Measurements from ENCODE around the gene HERC2.
"Not testable (repeated sequence)": the region's sequence is repeated elsewhere in the genome, so short reads cannot be mapped to it uniquely, and the experiment has no call there.

HERC2 gene

GRCh38 chr15:28125673-28126651 lies 196.0 kb downstream of the HERC2 start:
- no peak for DNase-seq

GRCh38 chr15:28124841-28125240 lies 197.1 kb downstream of the HERC2 start:
- DNase-seq, result no peak

DNA sequence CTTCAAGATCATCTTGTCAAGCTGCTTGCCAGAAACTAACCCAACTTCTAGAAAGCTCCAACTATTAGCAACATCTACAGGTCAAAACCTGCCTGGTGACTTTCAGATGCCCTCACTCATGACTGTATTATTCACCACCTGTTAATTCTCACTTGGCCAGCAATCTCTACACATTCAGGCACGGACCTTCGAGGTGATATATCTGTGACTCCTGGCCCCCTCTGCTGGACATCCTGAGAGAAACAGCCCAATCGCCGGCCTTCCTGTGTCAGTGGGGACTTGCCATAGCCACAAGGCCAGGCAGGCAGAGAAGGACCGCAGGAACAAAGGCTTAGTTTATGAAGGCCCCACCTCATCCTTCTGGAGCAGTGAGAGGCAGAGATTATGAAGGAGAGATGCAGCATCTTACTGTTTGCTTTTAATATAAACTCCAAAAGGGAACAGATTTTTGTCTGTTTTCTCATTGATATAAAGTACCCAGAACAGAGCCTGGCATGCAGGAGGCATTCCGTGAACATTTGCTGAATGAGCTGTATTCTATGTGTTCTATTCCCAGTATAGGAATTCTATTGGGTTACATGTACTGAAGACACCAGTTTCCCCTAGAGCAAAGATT lies 198.5 kb downstream of the HERC2 start:
- DNase-seq, result no peak

- DNase-seq, result no peak
Measured at GRCh38 chr15:28122038-28122949, 199.7 kb downstream of the HERC2 start.

DNA sequence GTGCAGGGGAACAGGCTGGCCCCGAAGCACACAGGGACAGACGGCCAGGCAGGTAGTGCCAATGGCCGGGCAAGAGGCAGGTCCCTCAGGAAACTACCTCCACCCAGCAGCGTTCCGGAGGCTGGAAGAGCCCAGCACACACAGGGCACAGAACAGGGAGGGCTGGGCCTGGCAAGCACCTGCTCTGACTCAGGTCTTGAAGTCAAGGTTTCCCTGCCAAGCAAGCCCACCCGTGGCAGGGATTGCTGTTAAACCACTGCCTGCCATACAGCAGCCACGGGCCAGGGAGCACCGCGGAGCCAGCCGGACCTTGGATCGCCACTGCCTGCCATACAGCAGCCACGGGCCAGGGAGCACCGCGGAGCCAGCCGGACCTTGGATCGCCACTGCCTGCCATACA lies 200.4 kb downstream of the HERC2 start:
- not testable (repeated sequence) for DNase-seq

DNA sequence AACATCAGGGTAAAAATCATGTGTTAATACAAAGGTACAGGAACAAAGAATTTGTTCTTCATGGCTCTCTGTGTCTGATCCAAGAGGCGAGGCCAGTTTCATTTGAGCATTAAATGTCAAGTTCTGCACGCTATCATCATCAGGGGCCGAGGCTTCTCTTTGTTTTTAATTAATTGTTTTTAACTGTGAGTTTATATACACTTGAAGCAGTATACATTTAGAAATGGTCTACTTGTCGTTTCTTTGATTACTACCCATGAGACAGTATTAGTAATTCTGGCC lies 201.7 kb downstream of the HERC2 start:
- no peak for DNase-seq

DNA sequence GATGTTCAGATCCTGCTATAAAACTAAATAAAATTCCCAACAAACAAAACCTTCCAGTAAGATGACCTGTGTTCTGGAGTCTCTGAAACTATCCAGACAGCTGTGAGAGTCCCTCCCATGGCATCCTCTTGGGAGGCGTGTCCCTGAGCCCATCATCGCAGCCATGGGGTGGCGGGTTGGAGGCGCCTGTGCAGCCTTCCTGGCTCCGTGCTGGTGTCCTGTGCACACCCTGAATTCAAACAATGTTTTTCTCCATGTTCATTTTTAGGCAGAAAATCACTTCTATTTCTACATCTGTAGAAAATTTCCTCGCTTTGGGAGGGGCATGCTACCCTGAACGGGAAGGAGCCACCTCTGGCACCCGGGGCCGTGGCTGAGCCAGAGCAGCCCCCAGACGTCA lies 203.4 kb downstream of the HERC2 start:
- no peak for DNase-seq

DNA sequence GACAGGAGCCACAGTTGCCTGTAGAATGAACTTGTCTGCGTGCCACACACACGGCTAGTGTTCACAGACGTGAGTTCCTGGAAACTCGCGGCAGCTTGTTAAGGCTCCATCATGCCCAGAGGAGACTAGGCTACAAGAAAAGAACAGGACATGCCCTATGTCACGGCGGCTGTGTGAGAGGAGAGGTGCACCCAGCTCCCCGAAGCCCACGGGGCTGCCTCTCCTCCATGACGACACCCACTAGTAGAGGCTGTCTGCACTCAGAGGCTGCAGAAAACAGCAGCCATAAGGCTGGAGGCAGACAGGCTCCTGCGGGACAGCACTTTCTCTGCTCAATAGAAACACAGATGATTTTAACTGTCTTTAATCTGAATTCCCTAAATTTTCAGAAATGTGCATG lies 203.9 kb downstream of the HERC2 start:
- DNase-seq, result no peak

DNA sequence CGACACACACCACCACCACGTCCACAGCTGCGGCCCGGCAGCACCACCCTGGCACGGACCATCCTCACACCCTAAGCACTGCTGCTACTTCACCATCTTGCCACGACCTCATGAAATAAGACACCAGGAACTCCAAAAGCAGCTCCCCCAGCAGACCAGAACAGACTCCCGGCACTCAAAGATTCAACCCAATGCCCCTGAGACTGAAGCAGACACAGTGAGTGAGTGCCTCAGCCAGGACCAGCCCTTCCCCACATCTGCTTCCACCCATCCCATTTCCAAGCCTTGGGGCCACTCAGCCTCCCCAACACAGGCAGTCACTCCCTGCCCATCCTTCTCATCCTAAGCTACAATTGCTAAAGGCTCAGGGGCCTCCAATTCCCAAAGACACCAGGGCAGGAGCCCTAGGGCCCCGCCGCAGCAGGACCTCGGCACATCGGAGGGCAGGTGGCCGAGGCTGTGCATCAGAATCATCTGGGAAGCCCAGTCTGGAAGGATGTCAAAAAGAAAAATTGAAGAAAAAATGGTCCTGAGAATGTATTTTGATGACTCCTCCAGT lies 204.5 kb downstream of the HERC2 start:
- DNase-seq, result no peak

DNA sequence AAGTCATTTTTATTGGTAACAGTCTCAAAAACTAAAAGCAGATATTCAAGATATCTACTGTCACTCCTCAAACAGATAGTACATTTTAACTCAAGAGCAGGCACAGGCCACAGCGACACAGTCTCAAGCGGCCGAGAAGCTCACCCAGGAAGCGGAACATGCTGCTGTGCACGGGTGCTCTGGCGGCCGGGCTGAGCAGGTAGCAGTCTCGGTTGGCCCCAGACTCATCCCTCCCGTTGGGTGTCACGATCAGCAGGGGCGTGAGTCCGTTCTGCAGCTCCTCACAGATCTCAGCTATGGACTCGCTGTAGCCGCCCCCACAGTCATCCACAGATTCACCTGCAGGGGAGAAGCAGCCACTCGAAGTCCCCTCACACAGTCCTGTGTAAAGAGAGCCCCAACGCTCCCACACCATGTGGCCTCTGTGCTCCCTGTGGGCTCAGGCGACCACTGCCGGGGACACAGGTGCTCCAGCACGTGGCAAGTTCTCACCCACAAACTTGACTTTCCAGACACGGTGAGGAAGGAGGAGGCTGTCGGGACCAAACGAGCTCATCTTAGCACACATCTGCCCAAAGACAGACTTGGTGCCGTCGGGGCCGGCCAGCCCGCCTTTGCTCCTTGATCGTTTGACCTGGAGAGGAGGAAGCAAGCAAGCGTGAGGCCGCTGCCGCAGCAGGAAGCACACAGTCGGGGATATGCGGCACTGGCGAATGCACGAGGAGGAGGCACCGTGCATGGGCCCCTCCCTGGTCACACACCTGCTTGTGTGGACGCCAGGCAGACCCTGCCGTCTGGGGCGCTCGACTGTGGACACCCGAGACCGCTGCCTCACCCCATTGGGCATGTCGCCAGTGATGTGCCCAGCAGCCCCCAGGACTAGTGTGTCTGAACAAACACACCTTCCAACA lies 205.2 kb downstream of the HERC2 start:
- no peak for DNase-seq

DNA sequence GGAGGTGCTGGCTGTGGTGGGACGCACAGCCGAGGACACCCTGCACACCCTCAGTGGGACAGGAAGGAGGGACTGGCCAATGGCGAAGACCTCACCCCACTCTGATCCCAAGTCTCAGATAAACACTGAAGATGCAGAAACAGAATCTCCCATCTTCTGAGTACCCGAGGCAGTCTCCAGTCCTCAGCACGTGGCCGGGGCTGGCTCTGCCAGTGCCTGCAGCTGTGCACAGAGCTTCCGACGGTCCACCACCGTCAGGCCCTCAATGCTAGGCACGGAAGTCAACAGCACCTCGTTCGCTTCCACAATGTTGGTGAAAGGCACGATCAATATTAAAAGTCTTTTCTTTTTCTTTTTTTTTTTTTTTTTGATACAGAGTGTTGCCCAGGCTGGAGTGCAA lies 206.1 kb downstream of the HERC2 start:
- DNase-seq, result no peak

DNA sequence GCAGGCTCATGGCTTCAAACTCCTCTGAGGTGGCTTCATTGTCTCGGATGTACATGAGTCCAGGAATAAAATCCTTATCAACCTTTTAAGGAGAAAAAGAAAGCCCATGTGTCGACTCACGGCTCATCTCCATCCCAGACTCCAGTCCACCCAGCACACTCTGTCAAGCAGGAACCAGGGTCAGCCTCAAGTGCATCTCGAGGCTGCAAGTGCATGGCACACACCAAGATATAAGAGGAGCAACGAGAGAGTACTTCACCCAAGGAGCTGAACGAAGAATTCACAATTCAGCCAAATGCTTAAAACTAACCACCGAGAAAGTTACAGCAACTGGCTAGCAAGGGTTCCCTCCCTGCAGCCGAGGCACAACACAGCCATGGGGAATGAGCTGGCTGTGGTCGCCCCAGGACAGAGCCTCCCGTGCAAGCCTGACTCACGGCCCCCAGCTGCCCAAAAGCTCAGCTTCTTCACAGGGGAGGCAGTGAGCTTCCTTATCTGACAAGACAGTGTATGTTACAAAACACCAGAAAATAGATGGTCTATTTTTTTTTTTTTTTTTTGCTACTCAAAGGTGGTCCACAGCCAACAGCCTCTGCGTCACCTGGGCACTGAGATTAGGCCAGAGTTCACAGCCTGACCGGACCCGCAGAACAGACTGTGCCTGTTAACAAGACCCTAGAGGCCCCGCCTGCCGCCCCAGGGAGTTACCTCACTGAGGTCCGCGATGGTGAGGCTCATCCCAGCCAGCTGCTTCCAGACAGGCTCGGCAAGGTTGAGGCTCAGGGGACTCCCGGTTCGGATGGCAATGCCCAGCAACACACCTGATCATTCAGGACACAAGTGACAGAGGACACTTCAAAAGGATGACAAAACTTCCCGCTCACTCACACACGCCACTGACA lies 207.0 kb downstream of the HERC2 start:
- no peak for DNase-seq

- DNase-seq, result no peak
Measured at GRCh38 chr15:28114114-28114455, 207.9 kb downstream of the HERC2 start.

GRCh38 chr15:28113394-28114113 lies 208.4 kb downstream of the HERC2 start:
- DNase-seq, result no peak

DNA sequence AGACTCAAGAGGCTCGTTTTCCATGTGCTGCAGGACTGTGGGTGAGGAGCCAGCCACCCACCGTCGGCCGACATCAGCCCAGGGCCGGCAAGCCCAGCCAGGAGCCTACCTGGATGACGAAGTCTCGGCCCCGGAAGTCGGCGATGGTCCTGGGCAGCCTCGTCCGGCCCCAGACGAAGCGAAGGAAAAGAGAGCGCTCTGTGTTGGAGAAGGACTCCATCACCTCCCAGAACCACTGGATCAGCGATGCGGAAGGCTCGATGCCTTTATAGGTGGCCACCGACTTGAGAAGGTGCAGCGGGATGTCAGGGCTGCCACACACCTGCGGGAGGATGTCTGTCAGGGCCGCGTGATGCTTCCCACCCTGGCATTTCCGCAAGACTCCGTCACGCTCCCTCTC lies 209.0 kb downstream of the HERC2 start:
- no peak for DNase-seq

- no peak for DNase-seq
Measured at GRCh38 chr15:28112101-28112760, 209.7 kb downstream of the HERC2 start.

- DNase-seq, result no peak
Measured at GRCh38 chr15:28111543-28111942, 210.4 kb downstream of the HERC2 start.

DNA sequence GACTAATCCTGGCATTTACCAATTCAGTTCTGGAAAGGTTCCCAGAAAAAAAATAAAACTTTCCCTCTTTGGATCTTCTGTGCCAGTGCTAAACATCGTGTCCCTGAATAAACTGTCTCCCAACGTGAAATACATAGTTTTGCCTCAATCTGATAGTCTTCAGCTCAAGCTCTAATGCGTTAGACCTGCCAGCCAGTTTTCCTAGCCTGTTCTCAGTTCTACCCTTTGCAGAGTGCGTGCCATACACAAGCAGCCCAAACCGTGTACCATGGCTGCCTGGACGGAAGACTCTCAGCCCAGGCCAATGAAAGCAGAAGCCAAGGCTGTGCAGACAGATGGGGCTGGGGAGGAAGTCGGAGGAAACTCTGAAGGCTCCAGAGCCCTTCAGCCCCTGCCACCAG lies 211.5 kb downstream of the HERC2 start:
- no peak for DNase-seq

DNA sequence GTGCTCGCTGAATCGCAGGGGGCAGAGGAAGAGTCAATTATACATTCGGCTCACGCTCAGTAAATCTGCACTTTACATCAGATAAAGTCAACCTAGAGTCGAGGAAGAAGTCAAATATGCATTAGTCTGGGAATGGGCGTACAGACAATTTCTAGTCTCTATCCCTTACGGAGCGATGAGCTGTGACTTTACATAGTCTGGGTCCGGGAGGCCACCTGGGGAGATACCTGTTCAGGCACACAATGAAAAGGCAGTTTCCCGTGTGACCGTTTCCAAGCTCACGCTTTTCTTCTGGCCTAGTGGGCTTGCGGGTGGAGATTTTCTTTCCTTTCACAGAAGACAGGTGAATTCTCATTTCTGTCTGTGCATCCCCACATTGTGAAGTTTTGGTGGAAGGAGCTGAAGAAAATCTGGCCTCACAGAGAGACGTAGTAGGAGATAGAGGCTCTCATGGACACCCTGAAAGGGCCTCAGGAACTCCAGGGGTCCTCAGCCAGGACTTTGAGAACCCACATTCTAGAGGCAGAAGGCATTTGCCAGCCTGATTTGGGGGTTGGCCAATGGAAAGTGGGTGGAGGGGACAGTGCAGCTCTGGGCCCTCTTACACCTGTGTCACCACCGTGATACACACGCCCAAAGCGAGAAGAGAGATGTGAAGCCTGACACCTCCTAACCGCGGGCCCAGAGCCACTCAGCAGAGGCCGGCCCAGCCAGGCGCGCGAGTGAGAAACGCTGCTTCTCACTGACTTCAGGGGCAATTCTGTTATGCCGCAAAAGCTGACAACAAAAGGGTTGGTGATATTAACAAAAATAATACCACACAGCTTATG lies 212.1 kb downstream of the HERC2 start:
- no peak for DNase-seq

All from stimulated activated naive CD4-positive, alpha-beta T cell treated with Interleukin-2 at 50 U/mL for 16 hours (primary cell).